Activated B cell treated with CpG ODN at 0.5 μM for 24 hours (primary cell): ENCODE measurements around the gene ATP6V1F. TPM values are rescaled to one million over a fixed set of nuclear protein-coding genes. Genes with fewer than 3 reads are reported as not detected.

Source experiments
- ATAC-seq: fragments of 200-7000 bp; cut with Tn5 transposase; one replicate; pipeline ENCODE4 v1.10.0; 2021; ENCODE audit warnings: low read depth, mild to moderate bottlenecking, moderate library complexity
- CTCF ChIA-PET: fragments of 350-600 bp; sonication (Branson Sonifier 250); formaldehyde crosslinking; loops from one replicate; lab custom pipeline; 2021; ENCODE audit warnings: antibody characterized with exemption; lab: Charles Lee
- POLR2A ChIA-PET: fragments of 350-600 bp; sonication (Branson Sonifier 250); formaldehyde crosslinking; loops from one replicate; lab custom pipeline; 2021; ENCODE audit warnings: antibody characterized with exemption; lab: Charles Lee
- DNase-seq: peaks from one replicate; pipeline ENCODE4 v3.0.0; 2022
- H3K27ac Mint-ChIP-seq: one replicate; pipeline ENCODE4 v1.8.0; 2020; ENCODE audit warnings: mixed read lengths
- H3K27me3 Mint-ChIP-seq: one replicate; pipeline ENCODE4 v1.8.0; 2021; ENCODE audit warnings: mixed read lengths
- H3K36me3 Mint-ChIP-seq: one replicate; pipeline ENCODE4 v1.8.0; 2021; ENCODE audit warnings: low read depth, mixed read lengths
- H3K4me1 Mint-ChIP-seq: one replicate; pipeline ENCODE4 v1.8.0; 2021; ENCODE audit warnings: mixed read lengths
- H3K4me3 Mint-ChIP-seq: one replicate; pipeline ENCODE4 v1.8.0; 2020; ENCODE audit warnings: mild to moderate bottlenecking, mixed read lengths
- H3K9me3 Mint-ChIP-seq: one replicate; pipeline ENCODE4 v1.8.0; 2020; ENCODE audit warnings: mixed read lengths
- CTCF ChIP-seq: fragments of 200-600 bp; IDR thresholded peaks from one replicate; pipeline ENCODE4 v1.8.0; 2022; ENCODE audit warnings: antibody characterized with exemption, mild to moderate bottlenecking
- intact Hi-C: fragments of 100-400 bp; cut with micrococcal nuclease; formaldehyde crosslinking; loops from one replicate; pipeline ENCODE4 v1.15.1; 2024
- total RNA-seq: library from RNA; stranded (reverse); gene quantifications from 2 replicates; pipeline ENCODE4 v1.2.3, GENCODE V29; 2022

ATP6V1F gene
- total RNA-seq, 1 donor from 2014 or later, result 100.0 TPM

- H3K4me1 Mint-ChIP-seq, result peaks cover 33% of the 10 kb centered on the region
- H3K9me3 Mint-ChIP-seq, result no peaks in the 10 kb centered on the region
- ChIA-PET CTCF (interaction anchor here (1.0 kb wide), 1 partner anchor 16 kb away, joined by 3 read pairs; no protein-coding TSS in a partner anchor), POLR2A (interaction anchor here (0.6 kb wide), 1 partner anchor 102 kb away, joined by 6 read pairs; no protein-coding TSS in a partner anchor)
- no peak for TF ChIP-seq CTCF
- peaks cover 28% of the 10 kb centered on the region for H3K36me3 Mint-ChIP-seq
- H3K4me3 Mint-ChIP-seq, result no peak overlapping the region
- ATAC-seq, result no peak
- intact Hi-C loops, result loop anchor here (10.0 kb wide), 2 partner anchors 393 to 463 kb away; partner anchors contain the start of genes IMPDH1 and METTL2B
- no peak overlapping the region for H3K27ac Mint-ChIP-seq
- peaks cover 8% of the 10 kb centered on the region for H3K27me3 Mint-ChIP-seq
- DNase-seq, result no peak
These were observed 5.4 kb downstream of the ATP6V1F start for GRCh38 chr7:128867842-128868623.

GRCh38 chr7:128868624-128869137 is 6.0 kb downstream of the ATP6V1F start:
- Mint-ChIP-seq H3K27me3 (peaks cover 8% of the 10 kb centered on the region), H3K36me3 (peaks cover 27% of the 10 kb centered on the region), H3K9me3 (no peaks in the 10 kb centered on the region), H3K27ac (no peak overlapping the region), H3K4me1 (peaks cover 27% of the 10 kb centered on the region), H3K4me3 (peak overlapping the region; percentile 62)
- ChIA-PET CTCF (interaction anchor here (1.0 kb wide), 1 partner anchor 15 kb away, joined by 3 read pairs; no protein-coding TSS in a partner anchor), POLR2A (no interaction called here)
- DNase-seq (no peak), ATAC-seq (no peak)
- no peak for TF ChIP-seq CTCF
- intact Hi-C loops, result loop anchor here (10.0 kb wide), 2 partner anchors 394 to 464 kb away; partner anchors contain the start of genes IMPDH1 and METTL2B

- no peak for TF ChIP-seq CTCF
- intact Hi-C loops, result loop anchor here (10.0 kb wide), 2 partner anchors 395 to 465 kb away; partner anchors contain the start of genes IMPDH1 and METTL2B
- DNase-seq (peak; percentile 46), ATAC-seq (peak; percentile 83)
- H3K36me3 Mint-ChIP-seq, result peaks cover 27% of the 10 kb centered on the region
- H3K27ac Mint-ChIP-seq, result no peak overlapping the region
- H3K4me1 Mint-ChIP-seq, result peaks cover 24% of the 10 kb centered on the region
- CTCF ChIA-PET, result interaction anchor here (1.0 kb wide), 1 partner anchor 14 kb away, joined by 4 read pairs; no protein-coding TSS in a partner anchor
- H3K27me3 Mint-ChIP-seq, result peaks cover 8% of the 10 kb centered on the region
- peak overlapping the region; percentile 62 for H3K4me3 Mint-ChIP-seq
- no peaks in the 10 kb centered on the region for H3K9me3 Mint-ChIP-seq
- POLR2A ChIA-PET, result no interaction called here
These were observed 6.7 kb downstream of the ATP6V1F start for GRCh38 chr7:128869138-128869943.

- Mint-ChIP-seq H3K4me1 (peaks cover 20% of the 10 kb centered on the region), H3K27me3 (peaks cover 8% of the 10 kb centered on the region), H3K4me3 (peak overlapping the region; percentile 64), H3K9me3 (no peaks in the 10 kb centered on the region), H3K36me3 (peaks cover 23% of the 10 kb centered on the region), H3K27ac (no peak overlapping the region)
- DNase-seq (no peak), ATAC-seq (peak; percentile 7)
- TF ChIP-seq CTCF, result no peak
- intact Hi-C loops, result loop anchor here (10.0 kb wide), 2 partner anchors 395 to 465 kb away; partner anchors contain the start of genes IMPDH1 and METTL2B
- CTCF ChIA-PET, result interaction anchor here (1.0 kb wide), 1 partner anchor 13 kb away, joined by 4 read pairs; no protein-coding TSS in a partner anchor
- POLR2A ChIA-PET, result no interaction called here
These were observed 7.3 kb downstream of the ATP6V1F start for GRCh38 chr7:128869944-128870285.
